ENCODE measurements around the gene PDE4D.

DNA sequence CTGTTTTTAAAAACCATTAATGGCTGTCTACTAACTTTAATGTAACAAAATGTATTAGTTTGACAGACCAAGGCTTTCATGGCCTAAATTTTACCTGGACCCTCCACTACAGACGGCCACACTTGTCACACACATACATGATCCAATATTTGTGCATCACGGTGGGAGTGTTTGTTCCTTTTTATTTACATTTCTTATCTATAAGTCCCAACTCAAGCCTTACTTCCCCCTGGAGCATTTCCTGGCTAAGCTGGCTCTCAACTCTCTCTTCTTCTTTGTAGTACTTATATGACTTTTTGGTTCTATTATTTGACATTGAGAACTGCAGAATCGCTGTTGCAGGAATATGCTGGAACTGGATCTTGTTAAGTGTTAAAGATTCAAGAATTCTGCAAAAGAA, 776.2 kb downstream of the PDE4D start:
- TF ChIP-seq, protein P1, sequence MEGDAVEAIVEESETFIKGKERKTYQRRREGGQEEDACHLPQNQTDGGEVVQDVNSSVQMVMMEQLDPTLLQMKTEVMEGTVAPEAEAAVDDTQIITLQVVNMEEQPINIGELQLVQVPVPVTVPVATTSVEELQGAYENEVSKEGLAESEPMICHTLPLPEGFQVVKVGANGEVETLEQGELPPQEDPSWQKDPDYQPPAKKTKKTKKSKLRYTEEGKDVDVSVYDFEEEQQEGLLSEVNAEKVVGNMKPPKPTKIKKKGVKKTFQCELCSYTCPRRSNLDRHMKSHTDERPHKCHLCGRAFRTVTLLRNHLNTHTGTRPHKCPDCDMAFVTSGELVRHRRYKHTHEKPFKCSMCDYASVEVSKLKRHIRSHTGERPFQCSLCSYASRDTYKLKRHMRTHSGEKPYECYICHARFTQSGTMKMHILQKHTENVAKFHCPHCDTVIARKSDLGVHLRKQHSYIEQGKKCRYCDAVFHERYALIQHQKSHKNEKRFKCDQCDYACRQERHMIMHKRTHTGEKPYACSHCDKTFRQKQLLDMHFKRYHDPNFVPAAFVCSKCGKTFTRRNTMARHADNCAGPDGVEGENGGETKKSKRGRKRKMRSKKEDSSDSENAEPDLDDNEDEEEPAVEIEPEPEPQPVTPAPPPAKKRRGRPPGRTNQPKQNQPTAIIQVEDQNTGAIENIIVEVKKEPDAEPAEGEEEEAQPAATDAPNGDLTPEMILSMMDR (IDR thresholded peaks at IDR 0.05 in 2 of 3, conservative IDR thresholded peaks at IDR 0.05 in 1 of 3; ENCODE audit: control insufficient read depth in 2 of 3, extremely low read depth in 1 of 3, insufficient read depth in 1 of 3, low read depth in 3 of 3, low read length in 3 of 3), result no peak
- no peak for TF ChIP-seq POLR2A (IDR thresholded peaks at IDR 0.05; ENCODE audit: low read depth, low read length)
- TF ChIP-seq RELA (IDR thresholded peaks at IDR 0.05; ENCODE audit: borderline replicate concordance, partially characterized antibody), result no peak
- TF ChIP-seq, protein P2, sequence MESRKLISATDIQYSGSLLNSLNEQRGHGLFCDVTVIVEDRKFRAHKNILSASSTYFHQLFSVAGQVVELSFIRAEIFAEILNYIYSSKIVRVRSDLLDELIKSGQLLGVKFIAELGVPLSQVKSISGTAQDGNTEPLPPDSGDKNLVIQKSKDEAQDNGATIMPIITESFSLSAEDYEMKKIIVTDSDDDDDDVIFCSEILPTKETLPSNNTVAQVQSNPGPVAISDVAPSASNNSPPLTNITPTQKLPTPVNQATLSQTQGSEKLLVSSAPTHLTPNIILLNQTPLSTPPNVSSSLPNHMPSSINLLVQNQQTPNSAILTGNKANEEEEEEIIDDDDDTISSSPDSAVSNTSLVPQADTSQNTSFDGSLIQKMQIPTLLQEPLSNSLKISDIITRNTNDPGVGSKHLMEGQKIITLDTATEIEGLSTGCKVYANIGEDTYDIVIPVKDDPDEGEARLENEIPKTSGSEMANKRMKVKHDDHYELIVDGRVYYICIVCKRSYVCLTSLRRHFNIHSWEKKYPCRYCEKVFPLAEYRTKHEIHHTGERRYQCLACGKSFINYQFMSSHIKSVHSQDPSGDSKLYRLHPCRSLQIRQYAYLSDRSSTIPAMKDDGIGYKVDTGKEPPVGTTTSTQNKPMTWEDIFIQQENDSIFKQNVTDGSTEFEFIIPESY (IDR thresholded peaks at IDR 0.05), result no peak
- no peak for TF ChIP-seq RFX5 (IDR thresholded peaks at IDR 0.05; ENCODE audit: low read depth, low read length)

Data from GM12878 (cell line).